CD4-positive, alpha-beta T cell treated with Interleukin-6 at 100 ng/mL for 8 hours (primary cell): Measurements from ENCODE around the gene MYH10.

Experiments used
- DNase-seq: peaks from one replicate; pipeline ENCODE4 v3.0.0-alpha.2; 2020; ENCODE audit warnings: mixed read lengths, low spot score

MYH10 gene

GRCh38 chr17:8494506-8495111, 135.9 kb downstream of the MYH10 start:
- no peak for DNase-seq

- no peak for DNase-seq
Observed at GRCh38 chr17:8494021-8494420, 136.5 kb downstream of the MYH10 start.

GRCh38 chr17:8492121-8492520, 138.4 kb downstream of the MYH10 start:
- DNase-seq = no peak

GRCh38 chr17:8490256-8491023, 140.1 kb downstream of the MYH10 start:
- DNase-seq = no peak

GRCh38 chr17:8489841-8490240, 140.7 kb downstream of the MYH10 start:
- no peak for DNase-seq

- DNase-seq = no peak
Observed at GRCh38 chr17:8488901-8489300, 141.6 kb downstream of the MYH10 start.

- no peak for DNase-seq
Observed at GRCh38 chr17:8488491-8488890, 142.0 kb downstream of the MYH10 start.

GRCh38 chr17:8487743-8488142, 142.8 kb downstream of the MYH10 start:
- DNase-seq = no peak

GRCh38 chr17:8487130-8487645, 143.3 kb downstream of the MYH10 start:
- no peak for DNase-seq

- no peak for DNase-seq
Observed at GRCh38 chr17:8485491-8485890, 145.0 kb downstream of the MYH10 start.

GRCh38 chr17:8484465-8484864, 146.1 kb downstream of the MYH10 start:
- no peak for DNase-seq

GRCh38 chr17:8482546-8482945, 148.0 kb downstream of the MYH10 start:
- DNase-seq = no peak

- no peak for DNase-seq
Observed at GRCh38 chr17:8481703-8482102, 148.8 kb downstream of the MYH10 start.

- no peak for DNase-seq
Observed at GRCh38 chr17:8481089-8481488, 149.4 kb downstream of the MYH10 start.

- DNase-seq = no peak
Observed at GRCh38 chr17:8480011-8480976, 150.2 kb downstream of the MYH10 start.

- DNase-seq = no peak
Observed at GRCh38 chr17:8479431-8479947, 151.0 kb downstream of the MYH10 start.

- DNase-seq = no peak
Observed at GRCh38 chr17:8477715-8478441, 152.6 kb downstream of the MYH10 start.

GRCh38 chr17:8477171-8477570, 153.4 kb downstream of the MYH10 start:
- DNase-seq = no peak

GRCh38 chr17:8476741-8477140, 153.8 kb downstream of the MYH10 start:
- no peak for DNase-seq

- no peak for DNase-seq
Observed at GRCh38 chr17:8475781-8476180, 154.7 kb downstream of the MYH10 start.

- no peak for DNase-seq
Observed at GRCh38 chr17:8475227-8475626, 155.3 kb downstream of the MYH10 start.
